H1 (cell line): ENCODE measurements around the gene ZNF2. TPM values are rescaled to one million over a fixed set of nuclear protein-coding genes. Genes with fewer than 3 reads are reported as not detected.

Experiments
- CTCF ChIA-PET: fragments of 300-600 bp; sonication (Branson Sonifier 250); formaldehyde crosslinking; loops from one replicate; lab custom pipeline; 2021; ENCODE audit not compliant: partially characterized antibody; lab: Charles Lee
- POLR2A ChIA-PET: fragments of 300-600 bp; sonication (Branson Sonifier 250); formaldehyde crosslinking; loops from one replicate; lab custom pipeline; 2021; ENCODE audit warnings: inconsistent platforms; ENCODE audit not compliant: partially characterized antibody; lab: Charles Lee
- DNase-seq, 2 experiments: peaks; one replicate each; pipeline versions ENCODE4 v3.0.0 to v3.0.0-alpha.2; 2010 to 2022; ENCODE audit warnings: low spot score in 2 of 2, low read depth in 1 of 2, mixed read lengths in 1 of 2
- FAIRE-seq: peaks from 2 replicates; lab custom pipeline; 2011; peaks lifted over from hg19 to GRCh38; lab: Jason Lieb, UNC
- H2AFZ ChIP-seq: 2 replicates; pipeline ENCODE4 v1.8.1; 2012; ENCODE audit warnings: low read length, inconsistent platforms
- H2AK5ac ChIP-seq: 2 replicates; pipeline ENCODE4 v1.6.1; 2013; ENCODE audit warnings: low read depth, low read length
- H2BK120ac ChIP-seq: replicated peaks from 2 replicates; pipeline ENCODE3; 2013; ENCODE audit warnings: low read depth, low read length, inconsistent platforms
- H2BK12ac ChIP-seq: 2 replicates; pipeline ENCODE4 v1.6.1; 2013; ENCODE audit warnings: low read depth, low read length
- H2BK15ac ChIP-seq: 2 replicates; pipeline ENCODE4 v1.6.1; 2013; ENCODE audit warnings: low read length
- H2BK20ac ChIP-seq: 2 replicates; pipeline ENCODE4 v1.6.1; 2013; ENCODE audit warnings: low read length
- H2BK5ac ChIP-seq: 2 replicates; pipeline ENCODE4 v1.6.1; 2013; ENCODE audit warnings: low read depth, low read length
- H3K14ac ChIP-seq: 2 replicates; pipeline ENCODE4 v1.6.1; 2013; ENCODE audit warnings: inconsistent platforms; ENCODE audit not compliant: insufficient read length
- H3K18ac ChIP-seq: 2 replicates; pipeline ENCODE4 v1.6.1; 2013; ENCODE audit warnings: low read length; ENCODE audit errors: extremely low read depth
- H3K23ac ChIP-seq: 2 replicates; pipeline ENCODE4 v1.6.1; 2013; ENCODE audit warnings: inconsistent platforms; ENCODE audit not compliant: insufficient read length
- H3K23me2 ChIP-seq: 2 replicates; pipeline ENCODE4 v1.6.1; 2013; ENCODE audit warnings: low read depth, low read length
- H3K27ac ChIP-seq: 2 replicates; pipeline ENCODE4 v1.6.1; 2011; ENCODE audit warnings: low read depth, low read length, inconsistent platforms
- H3K27me3 ChIP-seq, 4 experiments: replicated peaks in 1 of 4; 1 replicate in 1 of 4; 2 replicates in 3 of 4; pipeline versions ENCODE4 v1.6.1 to v1.8.1; 2011 to 2013; ENCODE audit warnings: low read length in 3 of 4, mild to moderate bottlenecking in 3 of 4, inconsistent platforms in 2 of 4, mixed read lengths in 2 of 4, moderate library complexity in 1 of 4; ENCODE audit not compliant: control insufficient read depth in 3 of 4, insufficient read depth in 3 of 4; ENCODE audit errors: extremely low read depth in 1 of 4
- H3K36me3 ChIP-seq, 4 experiments: 2 replicates each; pipeline versions ENCODE4 v1.6.1 to v1.8.1; 2011 to 2013; ENCODE audit warnings: mild to moderate bottlenecking in 4 of 4, low read length in 3 of 4, moderate library complexity in 2 of 4, control low read depth in 1 of 4, inconsistent platforms in 1 of 4; ENCODE audit not compliant: insufficient read depth in 4 of 4, control insufficient read depth in 2 of 4
- H3K4ac ChIP-seq: replicated peaks from 2 replicates; pipeline ENCODE3; 2013; ENCODE audit warnings: low read length, low read depth, mixed read lengths, inconsistent platforms; ENCODE audit not compliant: insufficient read length
- H3K4me1 ChIP-seq, 4 experiments: replicated peaks in 1 of 4; 1 replicate in 1 of 4; 2 replicates in 3 of 4; pipeline versions ENCODE4 v1.6.1 to v1.8.1; 2011 to 2013; ENCODE audit warnings: low read length in 3 of 4, inconsistent platforms in 2 of 4, mixed read lengths in 1 of 4; ENCODE audit not compliant: insufficient read depth in 4 of 4, control insufficient read depth in 3 of 4
- H3K4me2 ChIP-seq, 2 experiments: 2 replicates each; pipeline versions ENCODE4 v1.6.1 to v1.8.1; 2011 to 2013; ENCODE audit warnings: low read depth in 2 of 2, low read length in 2 of 2, control low read depth in 1 of 2, inconsistent platforms in 1 of 2, mild to moderate bottlenecking in 1 of 2; ENCODE audit not compliant: insufficient read depth in 1 of 2
- H3K4me3 ChIP-seq, 4 experiments: fragments of 200-600, 300-600 bp in 1 of 4; sonication (generic), shearing (Covaris generic), sonication (Bioruptor Twin) in 1 of 4; 2 replicates each; pipeline versions ENCODE4 v1.5.1 to v1.8.1; 2011 to 2016; ENCODE audit warnings: low read length in 4 of 4, low read depth in 3 of 4, control low read depth in 2 of 4, inconsistent platforms in 2 of 4, mild to moderate bottlenecking in 2 of 4, mixed read lengths in 1 of 4, moderate library complexity in 1 of 4; ENCODE audit not compliant: insufficient read depth in 2 of 4; ENCODE audit errors: extremely low read depth in 1 of 4
- H3K56ac ChIP-seq: replicated peaks from 2 replicates; pipeline ENCODE3; 2013; ENCODE audit warnings: low read depth, mild to moderate bottlenecking, mixed read lengths, low read length, inconsistent platforms; ENCODE audit not compliant: insufficient read length
- H3K79me1 ChIP-seq: 2 replicates; pipeline ENCODE4 v1.6.1; 2013; ENCODE audit warnings: low read depth, low read length, control low read depth
- H3K79me2 ChIP-seq, 2 experiments: 2 replicates each; pipeline versions ENCODE4 v1.6.1 to v1.8.1; 2012 to 2013; ENCODE audit warnings: low read length in 2 of 2, mild to moderate bottlenecking in 2 of 2, inconsistent platforms in 1 of 2; ENCODE audit not compliant: insufficient read depth in 2 of 2, control insufficient read depth in 1 of 2
- H3K9ac ChIP-seq, 4 experiments: replicated peaks in 1 of 4; 1 replicate in 1 of 4; 2 replicates in 3 of 4; pipeline versions ENCODE4 v1.6.1 to v1.8.1; 2011 to 2013; ENCODE audit warnings: low read depth in 3 of 4, low read length in 3 of 4, control low read depth in 2 of 4, mild to moderate bottlenecking in 2 of 4, moderate library complexity in 2 of 4, inconsistent platforms in 1 of 4; ENCODE audit errors: extremely low read depth in 1 of 4
- H3K9me3 ChIP-seq, 2 experiments: 2 replicates each; pipeline versions ENCODE4 v1.6.1 to v1.8.1; 2012 to 2013; ENCODE audit warnings: mild to moderate bottlenecking in 2 of 2, moderate library complexity in 2 of 2, control low read depth in 1 of 2, inconsistent platforms in 1 of 2, low read depth in 1 of 2, low read length in 1 of 2, mixed read lengths in 1 of 2; ENCODE audit not compliant: insufficient read depth in 2 of 2
- H4K20me1 ChIP-seq, 2 experiments: replicated peaks in 1 of 2; 2 replicates each; pipeline versions ENCODE3 to v1.8.1; 2011 to 2013; ENCODE audit warnings: inconsistent platforms in 2 of 2, low read length in 2 of 2, mild to moderate bottlenecking in 1 of 2; ENCODE audit not compliant: insufficient read depth in 2 of 2, control insufficient read depth in 1 of 2
- H4K5ac ChIP-seq: 2 replicates; pipeline ENCODE4 v1.6.1; 2013; ENCODE audit warnings: low read length, low read depth, mixed read lengths, inconsistent platforms; ENCODE audit not compliant: insufficient read length
- H4K8ac ChIP-seq: 2 replicates; pipeline ENCODE4 v1.8.0; 2013; ENCODE audit warnings: mild to moderate bottlenecking, moderate library complexity, low read length, inconsistent platforms; ENCODE audit not compliant: insufficient read depth; ENCODE audit errors: extremely low read depth
- H4K91ac ChIP-seq: replicated peaks from 2 replicates; pipeline ENCODE3; 2013; ENCODE audit warnings: low read length, mixed read lengths, inconsistent platforms; ENCODE audit not compliant: insufficient read length
- BACH1 ChIP-seq: IDR thresholded peaks from 2 replicates; pipeline ENCODE4 v1.6.1; 2012; ENCODE audit warnings: low read length, improper control_type of control experiment
- EP300 ChIP-seq, 2 experiments: IDR thresholded peaks; 1 replicate in 1 of 2; 2 replicates in 1 of 2; pipeline ENCODE4 v1.6.1; 2011 to 2012; ENCODE audit warnings: low read depth in 2 of 2, low read length in 2 of 2, mild to moderate bottlenecking in 2 of 2, borderline replicate concordance in 1 of 2, inconsistent platforms in 1 of 2, moderate library complexity in 1 of 2
- EZH2 ChIP-seq: fragments of 200-600 bp; sonication (generic); IDR thresholded peaks from 2 replicates; pipeline ENCODE4 v1.7.1; 2012; ENCODE audit warnings: low read depth, mild to moderate bottlenecking, moderate library complexity, low read length, inconsistent platforms; ENCODE audit not compliant: severe bottlenecking
- JUND ChIP-seq: IDR thresholded peaks from 2 replicates; pipeline ENCODE4 v1.6.1; 2011; ENCODE audit warnings: mild to moderate bottlenecking, improper control_type of control experiment, low read length
- KDM4A ChIP-seq: IDR thresholded peaks from one replicate; pipeline ENCODE4 v1.7.1; 2012; ENCODE audit warnings: low read depth, mild to moderate bottlenecking, moderate library complexity, low read length, inconsistent platforms; ENCODE audit not compliant: severe bottlenecking
- MAFK ChIP-seq: IDR thresholded peaks from 2 replicates; pipeline ENCODE4 v1.6.1; 2012; ENCODE audit warnings: low read depth, mild to moderate bottlenecking, improper control_type of control experiment, low read length
- NANOG ChIP-seq: IDR thresholded peaks from 2 replicates; pipeline ENCODE4 v1.6.1; 2011; ENCODE audit warnings: low read length, low read depth, mild to moderate bottlenecking, inconsistent platforms; ENCODE audit not compliant: insufficient read depth, poor library complexity, severe bottlenecking
- POU5F1 ChIP-seq: IDR thresholded peaks from 2 replicates; pipeline ENCODE4 v1.6.1; 2011; ENCODE audit warnings: low read depth, mild to moderate bottlenecking, low read length, moderate library complexity
- SP4 ChIP-seq: IDR thresholded peaks from 2 replicates; pipeline ENCODE4 v1.6.1; 2012; ENCODE audit warnings: low read length, inconsistent platforms
- SRF ChIP-seq: IDR thresholded peaks from 2 replicates; pipeline ENCODE4 v1.6.1; 2011; ENCODE audit warnings: mild to moderate bottlenecking, low read depth, low read length, moderate library complexity
- WGBS, 2 experiments: shearing (Covaris generic) in 1 of 2; methylation state at CpG; one replicate each; pipeline versions ENCODE4 v1.1.6 to v1.1.7; 2013 to 2015; ENCODE audit warnings: low lambda C conversion rate in 2 of 2, mixed read lengths in 2 of 2, inconsistent platforms in 1 of 2, low coverage in 1 of 2, missing lambda C conversion rate in 1 of 2; ENCODE audit not compliant: insufficient replicate concordance in 2 of 2, insufficient coverage in 1 of 2, insufficient read length in 1 of 2; ENCODE audit errors: extremely low coverage in 1 of 2, missing lambda C conversion rate in 1 of 2; 5-methylcytosine and 5-hydroxymethylcytosine counted together
- polyA plus RNA-seq, 7 experiments: library from polyadenylated mRNA; depleted of rRNA in 3 of 7; stranded (reverse) in 5 of 7; unstranded in 2 of 7; fragments of >200 nt in 5 of 7; fragments of 200-250 nt in 2 of 7; gene quantifications; 1 replicate in 5 of 7; 2 replicates in 1 of 7; 4 replicates in 1 of 7; pipeline versions ENCODE4 v1.2.1 to v1.2.3, GENCODE V29; 2011 to 2013; ENCODE audit warnings: missing spikeins in 2 of 7, mixed read lengths in 2 of 7
- total RNA-seq: library from RNA; stranded (reverse); fragmentation: NEBNext Ultra II Directional; extraction: Animal tissue kit (Norgen Biotek cat#: 25700); gene quantifications from 2 replicates; pipeline ENCODE4 v1.2.1, GENCODE V29; 2021
- TF ChIP-seq, protein P1 (sequence below), 3 experiments: IDR thresholded peaks; 1 replicate in 2 of 3; 2 replicates in 1 of 3; pipeline versions ENCODE4 v1.5.1 to v1.6.1; 2011; ENCODE audit warnings: low read length in 3 of 3, mild to moderate bottlenecking in 3 of 3, inconsistent platforms in 2 of 3, low read depth in 1 of 3, moderate library complexity in 1 of 3; ENCODE audit not compliant: insufficient read depth in 1 of 3; ENCODE audit errors: control extremely low read depth in 1 of 3

Gene ZNF2
- total and polyA plus RNA-seq, 2 of the 8 experiments (the other 6 are each of a cell fraction or from before 2014, with no cell fraction given): 1.3 to 3.0 TPM

DNA sequence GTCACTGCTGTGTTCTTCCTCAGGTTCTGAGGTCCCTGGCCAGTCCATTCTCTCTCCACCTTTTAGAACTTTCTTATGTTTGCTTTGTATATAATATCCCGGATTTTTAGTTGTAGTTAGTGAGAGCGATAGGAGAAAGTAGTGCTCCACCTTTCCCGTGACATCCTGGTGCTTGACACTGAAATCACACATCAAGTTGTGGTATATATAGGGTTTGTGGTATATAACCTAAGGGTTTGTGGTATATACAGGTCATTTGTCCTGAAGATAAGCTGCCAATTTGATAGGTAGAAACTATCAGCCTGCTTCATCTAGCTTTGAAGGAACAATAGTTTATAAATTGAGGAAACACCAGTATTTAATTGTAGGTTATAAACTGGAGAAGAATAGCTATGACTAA, 54.8 kb downstream of the ZNF2 start:
- FAIRE-seq (no peak), DNase-seq (no peak)
- no peak overlapping the region for H3K18ac ChIP-seq
- no peak overlapping the region for H2BK12ac ChIP-seq
- no peak overlapping the region for H2AK5ac ChIP-seq
- H4K91ac ChIP-seq: no peak overlapping the region
- POLR2A ChIA-PET: no interaction called here
- no peaks in the 10 kb centered on the region for H3K23me2 ChIP-seq
- H3K4me1 ChIP-seq: no peaks in the 10 kb centered on the region
- H2BK5ac ChIP-seq: no peak overlapping the region
- H4K8ac ChIP-seq: no peak overlapping the region
- H3K14ac ChIP-seq: no peak overlapping the region
- no peaks in the 10 kb centered on the region for H4K20me1 ChIP-seq
- H3K4me3 ChIP-seq: no peak overlapping the region
- WGBS, 2 experiments: 90% methylated on average over 3 of the region's 3 CpGs; no CpG with 5 or more reads in 1 of the 2 experiments
- no peak overlapping the region for H3K4ac ChIP-seq
- no peak overlapping the region for H3K9ac ChIP-seq
- CTCF ChIA-PET: interaction anchor here (1.1 kb wide), 1 partner anchor 55 kb away, joined by 3 read pairs; no protein-coding TSS in a partner anchor
- no peak overlapping the region for H3K4me2 ChIP-seq
- H3K79me1 ChIP-seq: no peaks in the 10 kb centered on the region
- no peak overlapping the region for H2BK15ac ChIP-seq
- H3K27ac ChIP-seq: no peak overlapping the region
- peaks cover 74 to 75% of the 10 kb centered on the region in 2 experiments for H3K9me3 ChIP-seq
- H2BK120ac ChIP-seq: no peak overlapping the region
- H3K56ac ChIP-seq: no peak overlapping the region
- no peaks in the 10 kb centered on the region for H3K79me2 ChIP-seq
- H3K27me3 ChIP-seq: no peaks in the 10 kb centered on the region
- no peak overlapping the region for H2AFZ ChIP-seq
- no peak overlapping the region for H4K5ac ChIP-seq
- peaks cover 0 to 46% (median 10%) of the 10 kb centered on the region in 4 experiments; a peak in 6 of 8 replicates for H3K36me3 ChIP-seq
- H3K23ac ChIP-seq: no peak overlapping the region
- no peak overlapping the region for H2BK20ac ChIP-seq
- TF ChIP-seq POU5F1 (no peak), NANOG (no peak), SP4 (no peak), JUND (no peak), MAFK (no peak), EZH2 (no peak), SRF (no peak), EP300 (IDR thresholded peaks at IDR 0.05; ENCODE audit: borderline replicate concordance in 1 of 2, low read depth in 2 of 2, low read length in 2 of 2) (no peak), KDM4A (no peak), BACH1 (no peak)
- TF ChIP-seq, protein P1, sequence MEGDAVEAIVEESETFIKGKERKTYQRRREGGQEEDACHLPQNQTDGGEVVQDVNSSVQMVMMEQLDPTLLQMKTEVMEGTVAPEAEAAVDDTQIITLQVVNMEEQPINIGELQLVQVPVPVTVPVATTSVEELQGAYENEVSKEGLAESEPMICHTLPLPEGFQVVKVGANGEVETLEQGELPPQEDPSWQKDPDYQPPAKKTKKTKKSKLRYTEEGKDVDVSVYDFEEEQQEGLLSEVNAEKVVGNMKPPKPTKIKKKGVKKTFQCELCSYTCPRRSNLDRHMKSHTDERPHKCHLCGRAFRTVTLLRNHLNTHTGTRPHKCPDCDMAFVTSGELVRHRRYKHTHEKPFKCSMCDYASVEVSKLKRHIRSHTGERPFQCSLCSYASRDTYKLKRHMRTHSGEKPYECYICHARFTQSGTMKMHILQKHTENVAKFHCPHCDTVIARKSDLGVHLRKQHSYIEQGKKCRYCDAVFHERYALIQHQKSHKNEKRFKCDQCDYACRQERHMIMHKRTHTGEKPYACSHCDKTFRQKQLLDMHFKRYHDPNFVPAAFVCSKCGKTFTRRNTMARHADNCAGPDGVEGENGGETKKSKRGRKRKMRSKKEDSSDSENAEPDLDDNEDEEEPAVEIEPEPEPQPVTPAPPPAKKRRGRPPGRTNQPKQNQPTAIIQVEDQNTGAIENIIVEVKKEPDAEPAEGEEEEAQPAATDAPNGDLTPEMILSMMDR (IDR thresholded peaks at IDR 0.05; ENCODE audit: control extremely low read depth in 1 of 3, insufficient read depth in 1 of 3, low read depth in 1 of 3, low read length in 3 of 3): no peak
